ENCODE measurements around the gene SLC9A3. TPM values are rescaled to one million over a fixed set of nuclear protein-coding genes. Genes with fewer than 3 reads are reported as not detected.
"Not testable (repeated sequence)": the region's sequence is repeated elsewhere in the genome, so short reads cannot be mapped to it uniquely, and the experiment has no call there.

The SLC9A3 gene
- 1 to 10 TPM; 1.3 to 3.3 (median 1.9) TPM for polyA plus RNA-seq (ENCODE audit: insufficient read length in 10 of 10)
- long read RNA-seq, donor 1, result 0 reads
- long read RNA-seq, donor 2, result 0 reads
- long read RNA-seq, donor 3, result 0 reads
- long read RNA-seq, donor 4, result 0 reads
- long read RNA-seq, donor 5, result 0 reads
- long read RNA-seq, donor 6, result 0 reads
- long read RNA-seq, donor 7, result 0 reads
- long read RNA-seq, donor 8, partial matches to known transcripts, result 6 of 6 reads
- long read RNA-seq, donor 8, other reads (novel, unspliced or antisense), result 0 of 6 reads
- long read RNA-seq, donor 9, result 0 reads

- no peak for DNase-seq
These were observed at the start of gene SLC9A3 for GRCh38 chr5:524234-524972. Gene SLC9A3 (minus strand): TSS chr5:524449.

GRCh38 chr5:573976-574375 lies 49.7 kb upstream of the SLC9A3 start:
- DNase-seq, result no peak

GRCh38 chr5:573206-573605 lies 49.0 kb upstream of the SLC9A3 start:
- no peak for DNase-seq

GRCh38 chr5:572398-573019 lies 48.3 kb upstream of the SLC9A3 start:
- no peak for DNase-seq

GRCh38 chr5:571791-572190 lies 47.5 kb upstream of the SLC9A3 start:
- no peak for DNase-seq

GRCh38 chr5:570886-571285 lies 46.6 kb upstream of the SLC9A3 start:
- no peak for DNase-seq

- DNase-seq, result no peak
These were observed 46.2 kb upstream of the SLC9A3 start for GRCh38 chr5:570446-570845.

GRCh38 chr5:569868-570361 lies 45.7 kb upstream of the SLC9A3 start:
- DNase-seq, result no peak

- DNase-seq, result no peak
These were observed 45.2 kb upstream of the SLC9A3 start for GRCh38 chr5:569358-569867.

- DNase-seq, result no peak
These were observed 44.6 kb upstream of the SLC9A3 start for GRCh38 chr5:568809-569208.

GRCh38 chr5:568061-568781 lies 44.0 kb upstream of the SLC9A3 start:
- DNase-seq, result no peak

- DNase-seq, result no peak
These were observed 43.4 kb upstream of the SLC9A3 start for GRCh38 chr5:567664-568060.

- DNase-seq, result no peak
These were observed 42.5 kb upstream of the SLC9A3 start for GRCh38 chr5:566636-567309.

GRCh38 chr5:565782-566440 lies 41.7 kb upstream of the SLC9A3 start:
- peak in 1 of 3 donors; percentile 43 for DNase-seq

- no peak for DNase-seq
These were observed 37.2 kb upstream of the SLC9A3 start for GRCh38 chr5:561408-561807.

- DNase-seq, result no peak
These were observed 36.5 kb upstream of the SLC9A3 start for GRCh38 chr5:560792-561166.

- DNase-seq, result no peak
These were observed 34.7 kb upstream of the SLC9A3 start for GRCh38 chr5:558871-559503.

- DNase-seq, result no peak
These were observed 34.1 kb upstream of the SLC9A3 start for GRCh38 chr5:558326-558725.

- DNase-seq, result not testable (repeated sequence)
These were observed 33.7 kb upstream of the SLC9A3 start for GRCh38 chr5:557917-558316.

GRCh38 chr5:556909-557441 lies 32.7 kb upstream of the SLC9A3 start:
- DNase-seq, result no peak

Data from muscle of back (tissue), 13 donors.